Activated CD4-positive, CD25-positive, alpha-beta regulatory T cell (primary cell): ENCODE data around the gene PKD2.
"Not testable (repeated sequence)": the region's sequence is repeated elsewhere in the genome, so short reads cannot be mapped to it uniquely, and the experiment has no call there.

Experiments used
- DNase-seq, 4 experiments: peaks; one replicate each; lab custom pipeline; 2025; lab: John Stamatoyannopoulos, UW

PKD2 gene

DNA sequence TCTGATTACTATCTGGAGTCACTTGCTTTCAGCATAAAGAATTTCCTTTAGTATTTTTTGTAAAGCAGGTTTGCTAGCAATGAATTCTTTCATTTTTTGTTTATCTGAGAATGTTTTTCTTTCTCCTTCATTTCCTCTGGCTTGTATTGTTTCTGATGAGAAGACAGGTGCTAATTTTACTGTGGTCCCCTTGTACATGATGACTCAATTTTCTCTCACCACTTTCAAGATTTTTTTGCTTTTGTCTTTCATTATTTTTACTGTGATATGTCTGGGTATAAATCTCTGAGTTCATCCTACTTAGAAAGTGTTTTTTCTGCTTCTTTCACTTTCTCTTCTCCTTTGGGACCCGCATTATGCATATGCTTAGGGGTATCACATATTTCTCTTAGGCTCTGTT, 62.6 kb downstream of the PKD2 start:
- DNase-seq, result no peak

DNA sequence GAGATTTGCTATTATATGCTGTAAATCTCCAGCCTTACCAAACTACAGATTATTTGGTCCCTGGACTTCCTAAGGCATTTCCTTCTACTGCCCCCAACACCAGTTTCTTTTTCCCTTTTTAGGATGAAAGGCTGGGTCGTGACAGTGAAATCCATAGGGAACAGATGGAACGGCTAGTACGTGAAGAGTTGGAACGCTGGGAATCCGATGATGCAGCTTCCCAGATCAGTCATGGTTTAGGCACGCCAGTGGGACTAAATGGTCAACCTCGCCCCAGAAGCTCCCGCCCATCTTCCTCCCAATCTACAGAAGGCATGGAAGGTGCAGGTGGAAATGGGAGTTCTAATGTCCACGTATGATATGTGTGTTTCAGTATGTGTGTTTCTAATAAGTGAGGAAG, 67.9 kb downstream of the PKD2 start:
- DNase-seq, result no peak

DNA sequence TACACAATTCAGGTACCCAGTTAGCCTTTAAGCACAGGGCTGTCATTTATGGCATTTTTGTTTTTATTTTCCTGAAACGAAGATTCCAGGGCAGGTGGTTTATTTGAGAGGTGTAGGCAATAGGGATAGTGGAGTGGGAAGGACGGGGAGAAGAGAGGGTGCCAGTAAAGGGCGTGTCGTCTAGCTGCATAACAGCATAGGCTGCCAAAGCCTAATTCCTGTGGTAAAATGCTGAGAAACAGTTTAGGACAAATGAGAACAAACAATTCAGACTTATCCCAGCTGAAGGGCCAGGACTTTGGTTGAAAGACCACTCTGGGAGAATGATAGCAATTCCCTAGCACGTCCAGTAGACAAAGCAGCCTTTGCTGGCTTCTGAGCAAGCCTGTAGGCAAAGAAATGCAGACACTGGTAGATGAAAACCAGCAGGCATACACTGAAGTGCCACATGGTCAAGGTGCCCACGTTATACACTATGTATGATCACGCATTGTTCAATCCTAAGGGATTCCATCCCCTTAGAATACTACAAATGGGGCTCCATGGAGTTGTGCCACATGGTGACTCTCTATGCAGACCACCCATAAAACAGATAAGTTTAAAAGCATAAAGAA, 70.6 kb downstream of the PKD2 start:
- DNase-seq, result no peak

DNA sequence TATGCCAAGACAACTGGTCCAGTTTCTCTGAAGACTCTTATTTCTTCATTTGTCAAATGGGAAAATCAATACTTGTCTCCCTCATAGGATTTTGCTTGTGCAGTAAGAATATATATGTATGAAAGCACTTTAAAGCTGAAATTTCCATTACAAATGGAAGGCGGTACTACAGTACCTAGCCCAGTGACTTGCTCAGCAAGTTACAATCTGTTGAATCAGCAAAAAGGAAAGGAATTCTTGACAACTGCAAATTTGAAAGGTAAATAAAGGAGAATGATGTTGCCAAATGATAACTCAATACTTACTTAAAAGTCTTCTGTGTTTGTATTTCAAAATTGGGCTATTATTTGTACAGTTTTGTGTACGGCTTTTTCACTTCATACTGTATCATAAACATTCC, 71.1 kb downstream of the PKD2 start:
- no peak for DNase-seq

DNA sequence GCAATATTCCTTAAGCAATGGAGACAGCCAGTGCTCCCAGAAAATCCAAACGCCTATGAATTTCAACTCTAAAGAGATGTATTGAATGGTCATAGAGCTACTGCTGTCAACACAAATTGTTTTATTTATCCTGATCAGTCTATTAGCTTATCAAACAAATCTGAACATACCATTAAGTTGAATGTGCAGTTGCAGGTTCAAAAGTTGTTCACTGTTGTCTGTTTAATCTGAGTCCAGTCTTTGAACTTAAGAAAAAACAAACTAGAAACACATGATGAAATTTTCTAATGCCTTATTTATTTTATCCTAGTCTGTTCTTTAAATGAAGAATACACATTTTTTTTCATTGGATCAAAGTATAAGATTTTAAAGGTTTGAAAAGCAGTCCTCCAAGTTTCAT, 73.2 kb downstream of the PKD2 start:
- DNase-seq, result no peak

DNA sequence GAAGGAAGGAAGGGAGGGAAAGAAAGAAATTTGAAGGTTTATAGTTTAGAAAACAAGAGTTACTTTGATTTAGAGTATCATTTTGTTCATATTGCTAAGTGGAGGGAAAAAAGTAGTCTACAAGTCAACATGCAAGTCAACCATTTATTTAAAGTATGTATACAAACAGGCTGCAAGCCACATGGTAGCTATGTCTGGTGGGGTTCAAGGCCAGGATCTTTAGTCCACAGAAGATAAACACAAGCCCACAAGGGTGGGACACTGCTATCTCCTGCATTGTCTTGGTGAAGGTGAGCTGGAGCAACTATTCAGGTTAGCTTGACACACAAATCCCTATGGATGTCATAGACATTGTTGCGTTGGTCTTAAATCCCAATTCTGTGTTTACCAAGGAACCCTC, 79.6 kb downstream of the PKD2 start:
- DNase-seq, result no peak

DNA sequence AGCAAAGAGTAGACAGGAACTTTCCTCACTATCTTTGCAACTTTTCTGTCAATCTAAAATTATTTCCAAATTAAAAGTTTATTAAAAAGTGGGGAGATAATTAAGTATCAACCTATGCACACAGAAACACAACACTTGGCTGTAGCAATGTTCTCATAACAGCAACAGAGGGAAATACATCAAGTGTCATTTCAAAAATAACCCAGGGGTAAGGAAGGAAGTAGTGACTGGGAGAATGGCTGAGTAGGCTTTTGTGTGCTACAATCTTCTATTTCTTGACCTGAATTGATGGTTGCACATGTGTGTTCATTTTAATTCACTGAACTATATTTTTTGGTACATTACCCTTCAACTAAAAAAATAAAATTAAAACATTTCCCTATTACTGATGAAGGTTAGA, 83.5 kb downstream of the PKD2 start:
- no peak for DNase-seq

DNA sequence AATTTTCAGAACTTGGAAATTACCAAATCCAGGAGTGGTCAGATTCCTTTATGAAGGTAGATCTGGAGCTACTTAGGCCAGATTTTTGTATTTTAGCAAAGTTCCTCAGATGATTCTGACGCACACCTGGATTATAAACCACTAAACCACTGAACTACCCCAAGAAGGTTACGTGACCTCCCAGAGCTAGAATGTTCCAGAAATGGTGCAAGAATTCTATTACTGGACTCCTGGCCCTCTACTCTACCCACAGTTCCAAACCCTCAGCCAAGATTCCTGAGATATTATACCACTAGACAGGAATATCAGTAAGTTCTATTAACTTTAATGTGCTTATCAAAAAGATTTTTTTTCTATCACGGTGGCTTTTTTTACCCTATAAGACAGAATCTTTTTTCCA, 83.9 kb downstream of the PKD2 start:
- DNase-seq, result no peak

DNA sequence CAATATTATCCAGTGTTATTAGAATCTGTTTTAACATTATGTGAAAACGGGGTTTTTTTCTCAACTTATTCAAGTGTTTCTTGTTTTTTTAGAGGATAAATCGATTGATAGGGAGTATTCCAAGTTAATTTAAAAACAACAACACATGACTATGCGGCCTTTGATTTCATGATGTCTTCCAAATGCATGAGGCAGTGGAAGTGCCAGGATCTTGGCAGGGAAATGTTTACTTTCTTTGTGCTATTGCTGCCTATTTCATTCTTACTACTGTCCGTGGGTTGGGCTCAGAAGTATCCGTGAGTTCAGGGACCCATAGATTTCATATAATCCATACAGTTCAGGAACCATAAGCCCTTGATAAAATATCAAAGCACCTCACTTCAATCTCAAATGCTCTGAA, 86.4 kb downstream of the PKD2 start:
- no peak for DNase-seq

DNA sequence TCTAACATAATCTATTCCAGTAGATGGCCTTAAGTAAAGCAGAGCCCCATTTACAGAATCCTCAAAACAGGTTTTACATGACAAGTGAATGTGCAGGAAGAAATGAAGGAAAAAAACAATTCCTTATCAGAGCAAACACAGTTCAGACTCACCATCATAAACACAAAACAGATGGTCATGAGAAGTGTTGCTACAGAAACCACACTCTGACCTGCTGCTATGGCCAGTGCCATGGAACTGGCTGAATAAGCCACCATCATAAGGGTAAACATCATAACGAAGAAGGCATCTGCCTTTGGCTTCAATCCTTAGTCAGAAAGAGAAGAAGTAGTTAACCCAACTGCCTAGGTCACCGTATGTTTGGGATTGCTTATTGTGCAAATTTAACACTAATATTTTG, 89.9 kb downstream of the PKD2 start:
- no peak for DNase-seq

DNA sequence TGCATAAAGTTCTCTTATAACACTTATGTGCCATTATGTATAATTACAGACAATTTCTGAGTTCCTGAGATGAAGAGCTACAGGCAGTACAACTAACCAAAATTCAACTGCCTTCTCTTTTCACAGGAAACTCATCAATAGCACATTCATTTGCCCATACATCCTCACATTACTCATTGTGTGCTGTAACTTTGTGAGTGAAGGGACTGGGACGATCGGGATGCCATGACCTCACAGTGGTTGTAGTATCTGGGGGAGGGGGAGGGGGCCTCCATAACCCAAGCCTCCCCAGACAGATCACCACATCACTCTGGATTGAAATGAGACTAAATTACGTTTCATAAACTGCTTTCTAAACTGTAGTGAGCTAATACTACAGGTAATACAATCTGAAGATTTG, 90.3 kb downstream of the PKD2 start:
- DNase-seq, result no peak

DNA sequence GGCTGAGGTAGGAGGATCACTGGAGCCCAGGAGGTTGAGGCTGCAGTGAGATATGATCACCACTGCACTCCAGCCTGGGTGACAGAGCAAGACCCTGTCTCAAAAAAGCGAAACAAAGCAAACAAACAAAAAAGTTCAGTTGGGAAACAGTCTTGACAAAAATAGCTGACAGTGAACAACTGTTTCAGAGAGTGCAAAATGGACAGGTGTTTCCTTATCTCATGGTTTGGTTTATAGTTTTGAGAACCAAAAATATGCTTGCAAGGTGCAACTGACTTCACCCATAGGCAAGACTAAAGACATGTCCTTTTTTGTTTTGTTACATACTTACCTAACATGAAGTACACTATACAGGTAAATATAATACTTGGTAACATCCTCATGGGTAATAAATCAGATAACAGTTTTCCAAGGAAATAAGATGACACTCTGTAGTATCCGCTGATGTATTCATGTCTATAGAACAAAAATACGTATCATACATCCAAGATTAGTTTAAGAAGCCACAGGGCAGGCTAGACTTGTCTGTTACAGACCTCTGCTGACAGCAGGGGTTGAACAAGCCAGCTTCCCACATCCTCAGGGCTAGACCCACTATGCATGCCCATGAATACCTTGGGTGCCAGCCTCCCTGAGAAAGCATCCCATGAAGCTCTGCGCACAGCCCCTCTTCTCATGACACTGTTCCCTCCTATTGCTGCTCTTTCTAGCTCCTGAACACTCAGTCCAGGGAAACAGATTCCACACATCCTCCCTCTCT, 91.7 kb downstream of the PKD2 start:
- DNase-seq, result no peak

DNA sequence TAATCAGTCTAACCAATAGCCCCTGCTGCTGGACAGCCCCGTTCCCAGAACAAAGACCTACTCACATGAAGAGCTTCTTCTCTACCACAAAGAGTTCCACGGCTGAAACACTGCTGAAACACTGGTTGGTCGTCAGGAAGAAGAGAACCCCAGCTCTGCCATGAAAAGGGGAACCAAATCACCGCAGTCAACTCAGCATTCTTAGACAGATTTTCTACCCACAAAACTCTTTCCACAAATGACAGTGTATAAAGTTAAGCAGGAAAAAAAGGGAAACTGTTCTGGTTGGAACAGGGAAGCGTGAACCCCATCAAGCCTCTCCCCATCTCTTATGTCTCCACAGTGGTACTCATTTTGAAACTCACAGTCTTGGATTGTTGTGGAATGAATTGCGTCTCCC, 93.7 kb downstream of the PKD2 start:
- no peak for DNase-seq

DNA sequence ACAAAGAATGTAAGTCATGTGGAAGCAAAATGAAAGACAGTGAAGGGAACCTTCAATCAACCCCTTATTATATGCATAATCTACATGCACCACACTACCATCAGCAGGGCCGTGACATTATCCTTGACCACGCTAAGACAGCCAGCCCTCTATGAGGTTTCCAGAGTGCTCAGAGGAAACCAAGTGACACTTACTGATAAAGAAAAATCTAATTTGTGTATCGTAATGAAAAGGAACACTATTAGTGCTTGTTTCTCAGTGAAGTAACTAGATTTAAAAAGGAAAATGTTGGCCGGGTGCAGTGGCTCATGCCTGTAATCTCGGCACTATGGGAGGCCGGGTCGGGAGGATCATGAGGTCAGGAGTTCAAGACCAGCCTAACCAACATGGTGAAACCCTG, 94.6 kb downstream of the PKD2 start:
- no peak for DNase-seq

DNA sequence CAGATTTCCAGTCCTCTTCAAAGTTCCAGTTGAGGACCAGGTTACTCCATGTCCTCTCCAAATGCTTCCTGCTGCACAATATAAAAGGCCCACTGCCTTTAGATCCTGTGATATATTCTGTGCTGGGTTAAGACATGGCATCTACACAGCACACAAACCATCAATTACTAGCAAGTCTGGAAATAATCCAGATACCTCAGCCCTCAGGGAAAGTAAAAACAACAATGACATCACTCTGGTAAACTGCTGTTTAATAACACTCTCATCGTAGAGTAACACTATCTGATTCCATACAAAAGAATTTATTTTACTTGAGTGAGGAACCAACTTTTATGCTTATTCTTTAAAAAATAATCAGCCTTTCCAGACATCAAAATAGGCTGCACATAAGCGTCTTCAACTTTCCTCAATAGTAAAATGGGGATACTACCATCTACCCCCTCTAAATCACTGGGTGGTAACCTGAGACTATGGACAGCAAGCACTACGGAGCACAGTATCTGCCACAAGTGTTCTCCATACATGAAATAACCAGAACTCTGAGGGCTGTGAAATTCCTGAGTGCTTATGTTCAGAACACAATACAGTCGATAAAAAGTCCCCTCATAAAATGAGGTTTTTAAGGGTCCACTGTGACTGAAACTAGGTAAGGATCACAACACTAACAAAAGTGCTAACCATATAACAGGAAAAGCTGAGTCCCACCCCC, 97.6 kb downstream of the PKD2 start:
- no peak for DNase-seq

DNA sequence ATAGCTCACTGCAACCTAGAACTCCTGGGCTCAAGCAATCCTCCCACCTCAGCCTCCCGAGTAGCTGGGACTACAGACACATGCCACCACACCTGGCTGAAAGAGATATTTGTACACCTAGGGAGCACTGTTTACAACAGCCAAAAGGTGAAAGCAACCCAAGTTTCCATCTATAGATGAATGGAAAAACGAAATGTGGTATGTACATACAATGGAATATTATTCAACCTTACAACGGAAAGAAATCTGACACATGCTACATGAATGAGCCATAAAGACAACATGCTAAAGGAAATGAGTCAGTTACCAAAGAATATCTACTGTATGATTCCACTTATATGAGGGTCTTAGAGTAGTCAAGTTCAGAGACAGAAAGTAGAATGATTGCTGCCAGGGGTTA, 98.8 kb downstream of the PKD2 start:
- no peak for DNase-seq

DNA sequence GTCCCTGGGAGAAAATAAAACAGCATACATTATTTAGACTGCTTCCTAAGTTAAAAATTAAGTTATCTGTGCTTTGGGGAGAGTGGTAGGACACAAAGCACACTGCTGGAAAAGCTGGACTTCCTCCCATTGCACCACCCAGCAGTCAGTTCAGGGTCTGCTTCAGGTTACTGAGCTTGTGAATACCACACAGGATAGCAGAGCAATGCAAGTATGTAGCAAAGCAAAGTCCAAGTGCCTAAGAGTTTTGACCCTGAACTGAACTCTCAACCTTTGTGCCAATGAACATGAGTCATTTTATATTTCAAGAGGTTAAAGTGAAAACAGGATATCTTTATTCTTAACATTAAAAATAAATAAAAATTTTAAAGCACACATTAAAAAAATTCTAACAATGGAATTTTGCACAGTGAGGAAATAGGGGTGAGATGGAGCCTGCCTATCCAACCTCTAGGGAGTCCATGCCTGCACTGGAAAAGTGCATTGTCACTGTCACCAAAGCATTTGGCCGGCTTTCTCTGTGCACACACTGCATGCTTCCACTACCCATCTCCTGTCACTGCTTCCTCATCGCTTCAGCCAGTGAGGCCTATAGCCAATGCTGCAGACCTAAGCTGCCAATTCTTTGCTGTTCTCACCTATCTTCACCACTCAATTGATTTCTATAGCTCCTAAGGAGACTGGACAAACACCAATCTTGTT, 100.1 kb downstream of the PKD2 start:
- DNase-seq, result no peak

DNA sequence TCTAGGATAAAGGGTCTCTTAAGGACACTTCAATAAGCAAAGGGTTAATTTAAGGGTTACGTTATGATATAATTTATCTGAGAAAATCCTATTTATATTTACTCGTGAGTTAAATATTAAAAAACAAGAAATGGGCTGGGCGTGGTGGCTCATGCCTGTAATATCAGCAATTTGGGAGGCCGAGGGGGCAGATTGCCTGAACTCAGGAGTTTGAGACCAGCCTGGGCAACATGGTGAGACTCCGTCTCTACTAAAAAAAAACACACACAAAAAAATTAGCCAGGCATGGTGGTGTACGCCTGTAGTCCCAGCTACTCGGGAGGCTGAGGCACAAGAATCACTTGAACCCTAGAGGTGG, 100.7 kb downstream of the PKD2 start:
- DNase-seq, result not testable (repeated sequence)

DNA sequence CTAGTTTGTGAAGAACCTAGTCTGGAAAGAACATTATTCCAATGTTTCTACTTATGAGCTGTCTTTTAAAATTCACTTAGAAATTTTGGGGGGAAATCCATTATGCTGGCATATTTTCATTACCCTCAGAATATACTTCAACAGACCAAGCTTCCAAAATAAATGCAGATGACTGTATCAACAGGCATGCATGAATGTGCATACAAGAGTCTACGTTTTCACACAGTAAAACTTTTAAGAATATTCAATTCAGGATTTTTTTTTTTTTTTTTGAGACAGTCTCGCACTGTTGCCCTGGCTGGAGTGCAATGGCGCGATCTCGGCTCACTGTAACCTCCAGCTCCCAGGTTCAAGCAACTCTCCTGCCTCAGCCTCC, 101.3 kb downstream of the PKD2 start:
- no peak for DNase-seq

DNA sequence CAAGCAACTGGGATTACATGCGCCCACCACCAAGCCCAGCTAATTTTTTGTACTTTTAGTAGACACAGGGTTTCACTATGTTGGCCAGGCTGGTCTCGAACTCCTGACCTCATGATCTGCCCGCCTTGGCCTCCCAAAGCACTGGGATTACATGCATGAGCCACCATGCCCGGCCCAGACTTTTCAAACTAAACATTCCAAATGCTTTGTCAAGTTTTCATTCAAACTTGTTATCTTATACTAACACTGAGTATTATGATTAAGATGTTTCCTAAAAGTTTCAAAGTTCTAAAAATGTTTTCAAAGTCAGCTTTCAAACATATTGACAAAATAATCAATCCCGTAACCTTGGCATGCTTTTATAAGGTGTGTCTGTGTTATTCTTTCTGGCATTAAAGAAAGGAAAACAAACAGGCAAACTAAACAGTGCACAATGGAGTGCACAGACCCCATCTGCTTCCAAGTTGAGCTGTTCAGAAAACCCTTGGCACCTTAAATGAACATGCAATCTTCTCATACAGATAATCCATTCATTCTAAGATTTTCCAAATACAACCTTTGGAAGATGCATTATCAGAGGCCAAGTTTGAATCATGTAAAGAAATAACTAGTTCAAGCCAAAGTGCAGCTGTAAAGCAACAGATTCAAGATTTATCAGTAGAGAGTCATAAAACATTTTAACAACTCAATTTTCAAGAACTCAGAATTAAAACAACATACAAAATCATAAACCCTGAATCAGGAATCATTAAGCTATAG, 101.9 kb downstream of the PKD2 start:
- DNase-seq, result no peak

DNA sequence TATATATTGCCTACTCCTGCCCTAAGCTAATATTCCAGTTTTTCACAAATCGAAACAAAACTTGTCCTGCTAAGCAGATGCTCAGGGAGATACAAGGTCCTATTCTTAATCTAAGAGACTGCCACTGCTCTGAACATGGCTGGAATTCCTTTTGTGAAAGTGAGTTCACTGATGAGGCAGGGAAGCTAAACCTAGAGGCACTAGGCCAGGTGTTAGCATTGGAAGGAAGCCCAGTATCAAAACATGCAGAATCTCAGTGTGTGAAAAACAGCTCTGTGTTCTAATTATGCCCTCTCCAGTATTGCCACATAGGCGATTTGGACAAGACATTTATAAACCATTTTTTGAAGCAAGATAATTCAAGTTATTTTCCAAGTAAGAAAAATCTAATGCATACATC, 103.4 kb downstream of the PKD2 start:
- no peak for DNase-seq

DNA sequence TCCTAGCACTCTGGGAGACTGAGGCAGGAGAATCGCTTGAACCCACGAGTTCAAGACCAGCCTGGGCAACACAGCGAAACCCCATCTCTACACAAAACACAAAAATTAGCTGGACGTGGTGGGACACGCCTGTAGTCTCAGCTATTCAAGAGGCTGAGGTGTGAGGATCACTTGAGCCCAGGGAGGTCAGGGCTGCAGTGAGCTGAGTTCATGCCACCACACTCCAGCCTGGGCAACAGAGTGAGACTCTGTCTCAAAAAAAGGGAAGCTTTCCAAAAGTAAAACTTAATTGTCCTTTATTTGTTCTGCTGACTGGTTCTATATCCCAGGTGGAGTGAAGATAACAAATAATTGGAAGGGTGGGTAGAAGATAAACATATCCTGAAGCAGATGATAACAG, 105.4 kb downstream of the PKD2 start:
- no peak for DNase-seq
